K562 (cell line): ENCODE measurements around the gene PLEKHS1. TPM values are rescaled to one million over a fixed set of nuclear protein-coding genes. Genes with fewer than 3 reads are reported as not detected.

ENCODE experiments used
- FOXA1 ChIP-seq: fragments of 450-650 bp; IDR thresholded peaks from 2 replicates; pipeline ENCODE4 v1.6.1; 2016; ENCODE audit warnings: mild to moderate bottlenecking, borderline replicate concordance
- HDAC1 ChIP-seq, 2 experiments: fragments of 450-650 bp; IDR thresholded peaks; 2 replicates each; pipeline ENCODE4 v1.6.1; 2016 to 2017; ENCODE audit warnings: inconsistent platforms in 1 of 2, mild to moderate bottlenecking in 1 of 2, moderate library complexity in 1 of 2
- PHF8 ChIP-seq: fragments of 200-600 bp; sonication (generic); IDR thresholded peaks from 2 replicates; pipeline ENCODE4 v1.6.1; 2012; ENCODE audit warnings: mixed run types, mild to moderate bottlenecking, inconsistent platforms, low read length, moderate library complexity, borderline replicate concordance
- POLR2A ChIP-seq: fragments of 450-650 bp; conservative IDR thresholded peaks from 2 replicates; pipeline ENCODE4 v1.6.1; 2016
- PURB ChIP-seq: sonication (generic); formaldehyde crosslinking; IDR thresholded peaks from 2 replicates; pipeline ENCODE4 v1.9.0; 2021; ENCODE audit warnings: low read depth, mild to moderate bottlenecking, missing genetic modification reagents
- TAF7 ChIP-seq: fragments of 450-650 bp; IDR thresholded peaks from 2 replicates; pipeline ENCODE4 v1.6.1; 2016; ENCODE audit warnings: missing genetic modification characterization, missing compliant biosample characterization
- ZBTB7A ChIP-seq: IDR thresholded peaks from 2 replicates; pipeline ENCODE4 v1.6.1; 2011; ENCODE audit warnings: low read depth, mild to moderate bottlenecking, low read length, moderate library complexity, borderline replicate concordance; ENCODE audit not compliant: control insufficient read depth
- ZNF408 ChIP-seq: fragments of 250-450 bp; sonication (Bioruptor Pico); IDR thresholded peaks from 2 replicates; pipeline ENCODE4 v1.4.0; 2020; ENCODE audit warnings: low read depth, mild to moderate bottlenecking, moderate library complexity
- polyA plus RNA-seq, 8 experiments: library from polyadenylated mRNA; depleted of rRNA in 4 of 8; stranded (reverse) in 5 of 8; unstranded in 3 of 8; fragments of >200 nt; fragmentation: Nextera tagmentation in 2 of 8; fragmentation: Illumina TruSeq in 1 of 8; extraction: Ambion mirVana in 2 of 8; extraction: Trizol in 1 of 8; gene quantifications; 2 replicates each; pipeline versions ENCODE4 v1.2.1 to v1.2.3, GENCODE V29; 2011 to 2014; ENCODE audit warnings: inconsistent platforms in 1 of 8, missing spikeins in 1 of 8
- total RNA-seq, 7 experiments: library from RNA; depleted of rRNA in 6 of 7; stranded (reverse); fragments of >200 nt in 6 of 7; fragmentation: Illumina TruSeq in 2 of 7; extraction: Trizol in 2 of 7; gene quantifications; 2 replicates each; pipeline versions ENCODE4 v1.2.1 to v1.2.3, GENCODE V29; 2011 to 2021; ENCODE audit warnings: low replicate concordance in 1 of 7
- TF ChIP-seq, protein P1 (sequence below), 3 experiments: fragments of 200-800 bp in 1 of 3; fragments of 250-450 bp in 1 of 3; fragments of 450-650 bp in 1 of 3; sonication (Bioruptor Pico) in 1 of 3; sonication (Bioruptor generic) in 1 of 3; formaldehyde crosslinking in 1 of 3; IDR thresholded peaks; 2 replicates each; pipeline versions ENCODE4 v1.6.1 to v1.8.0; 2016 to 2022; ENCODE audit warnings: mild to moderate bottlenecking in 2 of 3, missing genetic modification characterization in 2 of 3, missing compliant biosample characterization in 1 of 3, moderate library complexity in 1 of 3

PLEKHS1 gene
- total and polyA plus RNA-seq, 9 of the 15 experiments (the other 6 are each of a cell fraction or from before 2014, with no cell fraction given), result not detected

DNA sequence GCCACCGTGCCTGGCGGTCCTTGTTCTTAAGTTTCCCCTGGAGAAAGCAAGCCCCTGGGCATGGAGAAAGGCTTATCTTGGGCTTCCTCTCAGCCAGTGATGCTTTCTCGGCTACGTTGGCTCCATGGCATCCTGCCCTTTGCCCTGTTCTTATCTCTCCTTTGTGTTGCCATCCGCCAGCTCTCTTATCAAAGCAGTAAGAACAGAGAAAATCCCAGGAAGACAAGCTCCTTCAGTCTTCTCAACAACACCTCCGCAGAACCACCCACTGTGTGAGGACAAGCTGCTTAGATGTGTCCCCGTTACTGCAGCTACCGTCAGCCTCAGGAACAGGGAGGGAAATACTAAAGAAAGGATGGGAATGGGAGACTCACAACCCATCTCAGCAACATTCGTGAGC, 3.3 kb downstream of the PLEKHS1 start (continued):
- TF ChIP-seq FOXA1, result no peak
- no peak for TF ChIP-seq PURB (CRISPR knock-in tag)
- TF ChIP-seq POLR2A, result no peak
- no peak for TF ChIP-seq PHF8
- TF ChIP-seq, protein P1, sequence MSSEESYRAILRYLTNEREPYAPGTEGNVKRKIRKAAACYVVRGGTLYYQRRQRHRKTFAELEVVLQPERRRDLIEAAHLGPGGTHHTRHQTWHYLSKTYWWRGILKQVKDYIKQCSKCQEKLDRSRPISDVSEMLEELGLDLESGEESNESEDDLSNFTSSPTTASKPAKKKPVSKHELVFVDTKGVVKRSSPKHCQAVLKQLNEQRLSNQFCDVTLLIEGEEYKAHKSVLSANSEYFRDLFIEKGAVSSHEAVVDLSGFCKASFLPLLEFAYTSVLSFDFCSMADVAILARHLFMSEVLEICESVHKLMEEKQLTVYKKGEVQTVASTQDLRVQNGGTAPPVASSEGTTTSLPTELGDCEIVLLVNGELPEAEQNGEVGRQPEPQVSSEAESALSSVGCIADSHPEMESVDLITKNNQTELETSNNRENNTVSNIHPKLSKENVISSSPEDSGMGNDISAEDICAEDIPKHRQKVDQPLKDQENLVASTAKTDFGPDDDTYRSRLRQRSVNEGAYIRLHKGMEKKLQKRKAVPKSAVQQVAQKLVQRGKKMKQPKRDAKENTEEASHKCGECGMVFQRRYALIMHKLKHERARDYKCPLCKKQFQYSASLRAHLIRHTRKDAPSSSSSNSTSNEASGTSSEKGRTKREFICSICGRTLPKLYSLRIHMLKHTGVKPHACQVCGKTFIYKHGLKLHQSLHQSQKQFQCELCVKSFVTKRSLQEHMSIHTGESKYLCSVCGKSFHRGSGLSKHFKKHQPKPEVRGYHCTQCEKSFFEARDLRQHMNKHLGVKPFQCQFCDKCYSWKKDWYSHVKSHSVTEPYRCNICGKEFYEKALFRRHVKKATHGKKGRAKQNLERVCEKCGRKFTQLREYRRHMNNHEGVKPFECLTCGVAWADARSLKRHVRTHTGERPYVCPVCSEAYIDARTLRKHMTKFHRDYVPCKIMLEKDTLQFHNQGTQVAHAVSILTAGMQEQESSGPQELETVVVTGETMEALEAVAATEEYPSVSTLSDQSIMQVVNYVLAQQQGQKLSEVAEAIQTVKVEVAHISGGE (CRISPR knock-in tag; IDR thresholded peaks at IDR 0.05), result no peak
- TF ChIP-seq HDAC1 (IDR thresholded peaks at IDR 0.05), result no peak
- no peak for TF ChIP-seq TAF7 (tag)
- no peak for TF ChIP-seq ZBTB7A
- no peak for TF ChIP-seq ZNF408 (CRISPR knock-in tag)
- TF ChIP-seq, all 486 proteins: peak for 0
